ENCODE results near the gene FBXO46.

The FBXO46 gene

GRCh38 chr19:45730368-45731288 is at the start of gene FBXO46:
TSS of gene FBXO46 (minus strand) at chr19:45730896. CDS start at chr19:45713495, 17,401 bp downstream.
- Mint-ChIP-seq H3K36me3 (ENCODE audit: low read depth) (peaks cover 28% of the 10 kb centered on the region), H3K4me3 (peak within 1 kb of the TSS; percentile 97), H3K27me3 (no peaks in the 10 kb centered on the region), H3K9me3 (no peaks in the 10 kb centered on the region), H3K27ac (peak within 1 kb of the TSS; percentile 91), H3K4me1 (ENCODE audit: low read depth) (peaks cover 50% of the 10 kb centered on the region)
- intact Hi-C loops (cut with micrococcal nuclease), result loop anchor here (1.0 to 5.0 kb wide), 2 partner anchors 13 to 267 kb away; partner anchors contain the start of gene CCDC61

- H3K4me3 Mint-ChIP-seq, result no peak overlapping the region
- H3K36me3 Mint-ChIP-seq (ENCODE audit: low read depth), result peaks cover 62% of the 10 kb centered on the region
- no peak overlapping the region for H3K27ac Mint-ChIP-seq
- peaks cover 96% of the 10 kb centered on the region for H3K27me3 Mint-ChIP-seq
- intact Hi-C loops (cut with micrococcal nuclease), result no loop called here
- peaks cover 41% of the 10 kb centered on the region for H3K4me1 Mint-ChIP-seq (ENCODE audit: low read depth)
- H3K9me3 Mint-ChIP-seq, result no peaks in the 10 kb centered on the region
Measured at GRCh38 chr19:45780146-45780447, 49.4 kb upstream of the FBXO46 start.

GRCh38 chr19:45779231-45780145 is 48.8 kb upstream of the FBXO46 start:
- peaks cover 36% of the 10 kb centered on the region for H3K4me1 Mint-ChIP-seq (ENCODE audit: low read depth)
- no peaks in the 10 kb centered on the region for H3K9me3 Mint-ChIP-seq
- H3K27me3 Mint-ChIP-seq, result peaks cover 96% of the 10 kb centered on the region
- peaks cover 62% of the 10 kb centered on the region for H3K36me3 Mint-ChIP-seq (ENCODE audit: low read depth)
- intact Hi-C loops (cut with micrococcal nuclease), result loop anchor here (1.0 kb wide), 1 partner anchor 9 kb away; no protein-coding TSS in a partner anchor
- peak overlapping the region; percentile 58 for H3K4me3 Mint-ChIP-seq
- H3K27ac Mint-ChIP-seq, result no peak overlapping the region

- Mint-ChIP-seq H3K27ac (no peak overlapping the region), H3K27me3 (peaks cover 96% of the 10 kb centered on the region), H3K4me1 (ENCODE audit: low read depth) (peaks cover 31% of the 10 kb centered on the region), H3K4me3 (no peak overlapping the region), H3K36me3 (ENCODE audit: low read depth) (peaks cover 56% of the 10 kb centered on the region), H3K9me3 (no peaks in the 10 kb centered on the region)
- intact Hi-C loops (cut with micrococcal nuclease), result no loop called here
Measured at GRCh38 chr19:45778010-45778661, 47.4 kb upstream of the FBXO46 start.

- no peak overlapping the region for H3K27ac Mint-ChIP-seq
- no peaks in the 10 kb centered on the region for H3K9me3 Mint-ChIP-seq
- no peak overlapping the region for H3K4me3 Mint-ChIP-seq
- H3K27me3 Mint-ChIP-seq, result peaks cover 98% of the 10 kb centered on the region
- peaks cover 32% of the 10 kb centered on the region for H3K4me1 Mint-ChIP-seq (ENCODE audit: low read depth)
- intact Hi-C loops (cut with micrococcal nuclease), result no loop called here
- peaks cover 59% of the 10 kb centered on the region for H3K36me3 Mint-ChIP-seq (ENCODE audit: low read depth)
Measured at GRCh38 chr19:45777395-45777961, 46.8 kb upstream of the FBXO46 start.

GRCh38 chr19:45774765-45775164 is 44.1 kb upstream of the FBXO46 start:
- intact Hi-C loops (cut with micrococcal nuclease), result no loop called here
- Mint-ChIP-seq H3K27ac (no peak overlapping the region), H3K4me3 (no peak overlapping the region), H3K4me1 (ENCODE audit: low read depth) (peaks cover 35% of the 10 kb centered on the region), H3K9me3 (no peaks in the 10 kb centered on the region), H3K27me3 (peaks cover 95% of the 10 kb centered on the region), H3K36me3 (ENCODE audit: low read depth) (peaks cover 83% of the 10 kb centered on the region)

- Mint-ChIP-seq H3K4me1 (ENCODE audit: low read depth) (peaks cover 34% of the 10 kb centered on the region), H3K36me3 (ENCODE audit: low read depth) (peaks cover 77% of the 10 kb centered on the region), H3K27me3 (peaks cover 91% of the 10 kb centered on the region), H3K4me3 (no peak overlapping the region), H3K9me3 (no peaks in the 10 kb centered on the region), H3K27ac (no peak overlapping the region)
- intact Hi-C loops (cut with micrococcal nuclease), result no loop called here
Measured at GRCh38 chr19:45773384-45773783, 42.7 kb upstream of the FBXO46 start.

GRCh38 chr19:45772912-45773311 is 42.2 kb upstream of the FBXO46 start:
- H3K4me3 Mint-ChIP-seq, result no peak overlapping the region
- no peaks in the 10 kb centered on the region for H3K9me3 Mint-ChIP-seq
- no peak overlapping the region for H3K27ac Mint-ChIP-seq
- peaks cover 91% of the 10 kb centered on the region for H3K27me3 Mint-ChIP-seq
- peaks cover 37% of the 10 kb centered on the region for H3K4me1 Mint-ChIP-seq (ENCODE audit: low read depth)
- intact Hi-C loops (cut with micrococcal nuclease), result no loop called here
- H3K36me3 Mint-ChIP-seq (ENCODE audit: low read depth), result peaks cover 72% of the 10 kb centered on the region

- H3K27me3 Mint-ChIP-seq, result peaks cover 91% of the 10 kb centered on the region
- H3K9me3 Mint-ChIP-seq, result no peaks in the 10 kb centered on the region
- peaks cover 66% of the 10 kb centered on the region for H3K36me3 Mint-ChIP-seq (ENCODE audit: low read depth)
- H3K4me1 Mint-ChIP-seq (ENCODE audit: low read depth), result peaks cover 43% of the 10 kb centered on the region
- intact Hi-C loops (cut with micrococcal nuclease), result no loop called here
- H3K27ac Mint-ChIP-seq, result no peak overlapping the region
- no peak overlapping the region for H3K4me3 Mint-ChIP-seq
Measured at GRCh38 chr19:45772130-45772840, 41.6 kb upstream of the FBXO46 start.

GRCh38 chr19:45771311-45771933 is 40.7 kb upstream of the FBXO46 start:
- Mint-ChIP-seq H3K9me3 (no peaks in the 10 kb centered on the region), H3K27me3 (peaks cover 89% of the 10 kb centered on the region), H3K27ac (no peak overlapping the region), H3K4me1 (ENCODE audit: low read depth) (peaks cover 46% of the 10 kb centered on the region), H3K4me3 (no peak overlapping the region), H3K36me3 (ENCODE audit: low read depth) (peaks cover 57% of the 10 kb centered on the region)
- intact Hi-C loops (cut with micrococcal nuclease), result no loop called here

- H3K27me3 Mint-ChIP-seq, result peaks cover 90% of the 10 kb centered on the region
- H3K4me1 Mint-ChIP-seq (ENCODE audit: low read depth), result peaks cover 46% of the 10 kb centered on the region
- H3K36me3 Mint-ChIP-seq (ENCODE audit: low read depth), result peaks cover 53% of the 10 kb centered on the region
- intact Hi-C loops (cut with micrococcal nuclease), result loop anchor here (1.0 kb wide), 2 partner anchors 9 to 29 kb away; no protein-coding TSS in a partner anchor
- H3K9me3 Mint-ChIP-seq, result no peaks in the 10 kb centered on the region
- peak overlapping the region; percentile 90 for H3K4me3 Mint-ChIP-seq
- H3K27ac Mint-ChIP-seq, result peak overlapping the region; percentile 88
Measured at GRCh38 chr19:45770192-45771101, 39.8 kb upstream of the FBXO46 start.

GRCh38 chr19:45769821-45770191 is 39.1 kb upstream of the FBXO46 start:
- intact Hi-C loops (cut with micrococcal nuclease), result loop anchor here (1.0 kb wide), 2 partner anchors 9 to 29 kb away; no protein-coding TSS in a partner anchor
- Mint-ChIP-seq H3K4me3 (peak overlapping the region; percentile 90), H3K4me1 (ENCODE audit: low read depth) (peaks cover 46% of the 10 kb centered on the region), H3K9me3 (no peaks in the 10 kb centered on the region), H3K36me3 (ENCODE audit: low read depth) (peaks cover 48% of the 10 kb centered on the region), H3K27ac (peak overlapping the region; percentile 88), H3K27me3 (peaks cover 90% of the 10 kb centered on the region)

Measured in dendritic cell treated with granulocyte-macrophage colony-stimulating factor and Interleukin-4, amounts not matched to agents 40 ng/mL and 50 ng/mL, for 4 days (primary cell).